Neural progenitor cell (in vitro differentiated cells): ENCODE measurements around the gene LPCAT4. TPM values are rescaled to one million over a fixed set of nuclear protein-coding genes. Genes with fewer than 3 reads are reported as not detected.
"Not testable (repeated sequence)": the region's sequence is repeated elsewhere in the genome, so short reads cannot be mapped to it uniquely, and the experiment has no call there.

Source experiments
- DNase-seq: peaks from one replicate; pipeline ENCODE4 v3.0.0-alpha.2; 2016; ENCODE audit warnings: low spot score
- H2AFZ ChIP-seq: fragments of 200-600 bp; sonication (generic); replicated peaks from 2 replicates; pipeline ENCODE4 v1.6.1; 2016; ENCODE audit warnings: antibody characterized with exemption
- H3F3A ChIP-seq: fragments of 200-600 bp; sonication (generic); 2 replicates; pipeline ENCODE4 v1.6.1; 2016; ENCODE audit warnings: antibody characterized with exemption, low read depth
- H3K27ac ChIP-seq: fragments of 200-600 bp; sonication (generic); 2 replicates; pipeline ENCODE4 v1.5.1; 2016; ENCODE audit warnings: mild to moderate bottlenecking
- H3K27me3 ChIP-seq: fragments of 200-600 bp; sonication (generic); 2 replicates; pipeline ENCODE4 v1.6.1; 2016; ENCODE audit warnings: mild to moderate bottlenecking, moderate library complexity
- H3K36me3 ChIP-seq: fragments of 200-600 bp; sonication (generic); 2 replicates; pipeline ENCODE4 v1.5.1; 2016
- H3K4me1 ChIP-seq: fragments of 200-600 bp; sonication (generic); 2 replicates; pipeline ENCODE4 v1.6.1; 2016; ENCODE audit warnings: mixed run types
- H3K4me2 ChIP-seq: fragments of 200-600 bp; sonication (generic); 2 replicates; pipeline ENCODE4 v1.6.1; 2016
- H3K4me3 ChIP-seq: fragments of 200-600 bp; sonication (generic); 2 replicates; pipeline ENCODE4 v1.5.1; 2016
- H3K79me2 ChIP-seq: fragments of 200-600 bp; sonication (generic); 2 replicates; pipeline ENCODE4 v1.6.1; 2016; ENCODE audit warnings: low read depth
- H3K9ac ChIP-seq: fragments of 200-600 bp; sonication (generic); 2 replicates; pipeline ENCODE4 v1.6.1; 2016
- H3K9me3 ChIP-seq: fragments of 200-600 bp; sonication (generic); 2 replicates; pipeline ENCODE4 v1.5.1; 2016; ENCODE audit warnings: low read depth
- H4K20me1 ChIP-seq: fragments of 200-600 bp; sonication (generic); 2 replicates; pipeline ENCODE4 v1.6.1; 2016; ENCODE audit warnings: low read depth
- H3K27ac Mint-ChIP-seq: 3 replicates; pipeline ENCODE4 v1.8.0; 2021; ENCODE audit warnings: mixed read lengths
- H3K27me3 Mint-ChIP-seq: 2 replicates; pipeline ENCODE4 v1.8.0; 2022; ENCODE audit warnings: low read depth, mild to moderate bottlenecking, inconsistent platforms, moderate library complexity, mixed read lengths; ENCODE audit not compliant: insufficient read depth
- H3K36me3 Mint-ChIP-seq: 3 replicates; pipeline ENCODE4 v1.8.0; 2021; ENCODE audit warnings: mixed read lengths
- H3K4me1 Mint-ChIP-seq: 3 replicates; pipeline ENCODE4 v1.8.0; 2021; ENCODE audit warnings: mixed read lengths
- H3K4me3 Mint-ChIP-seq: 3 replicates; pipeline ENCODE4 v1.8.0; 2021; ENCODE audit warnings: mild to moderate bottlenecking, moderate library complexity, mixed read lengths
- H3K9me3 Mint-ChIP-seq: 3 replicates; pipeline ENCODE4 v1.8.0; 2020; ENCODE audit warnings: mixed read lengths
- CTCF ChIP-seq: fragments of 200-600 bp; sonication (generic); IDR thresholded peaks from 2 replicates; pipeline ENCODE4 v1.5.1; 2017; ENCODE audit warnings: antibody characterized with exemption, mild to moderate bottlenecking
- EZH2 ChIP-seq: fragments of 200-600 bp; sonication (generic); IDR thresholded peaks from 2 replicates; pipeline ENCODE4 v1.6.1; 2017; ENCODE audit warnings: antibody characterized with exemption, mild to moderate bottlenecking, moderate library complexity
- EZH2phosphoT487 ChIP-seq: fragments of 200-600 bp; sonication (generic); IDR thresholded peaks from 2 replicates; pipeline ENCODE4 v1.6.1; 2017; ENCODE audit warnings: antibody characterized with exemption
- total RNA-seq: library from RNA; depleted of rRNA; stranded (reverse); fragments of >200 nt; gene quantifications from 2 replicates; pipeline ENCODE4 v1.2.3, GENCODE V29; 2015; ENCODE audit warnings: low replicate concordance

Gene LPCAT4
- 35.1 and 47.1 TPM in 2 replicates for total RNA-seq

- Histone ChIP-seq H3K27me3 (no peaks in the 10 kb centered on the region), H3K4me2 (peak within 1 kb of the TSS; percentile 85), H2AFZ (peak within 1 kb of the TSS; percentile 95), H3K4me1 (peaks cover 15% of the 10 kb centered on the region), H3K27ac (peak within 1 kb of the TSS; percentile 91), H4K20me1 (peaks cover 14% of the 10 kb centered on the region), H3K4me3 (peak within 1 kb of the TSS; percentile 78), H3K9me3 (no peaks in the 10 kb centered on the region), H3K79me2 (peaks cover 24% of the 10 kb centered on the region), H3K9ac (peak within 1 kb of the TSS; percentile 47), H3K36me3 (no peaks in the 10 kb centered on the region), H3F3A (peaks cover 19% of the 10 kb centered on the region)
- H3K4me1 Mint-ChIP-seq, result peaks cover 16% of the 10 kb centered on the region
- peak within 1 kb of the TSS; percentile 97 for H3K4me3 Mint-ChIP-seq
- H3K27me3 Mint-ChIP-seq, result peaks cover 5% of the 10 kb centered on the region
- TF ChIP-seq EZH2 (peak; percentile 27), CTCF (peak; percentile 79), EZH2phosphoT487 (peak; percentile 28)
- H3K27ac Mint-ChIP-seq, result peak within 1 kb of the TSS; percentile 97
- H3K36me3 Mint-ChIP-seq, result peaks cover 3% of the 10 kb centered on the region
- H3K9me3 Mint-ChIP-seq, result no peaks in the 10 kb centered on the region
- DNase-seq, result peak; percentile 95
Measured at GRCh38 chr15:34367101-34368081, at the start of gene LPCAT4. TSS of gene LPCAT4 (minus strand) at chr15:34367196. CDS start at chr15:34367100, 96 bp downstream.

GRCh38 chr15:34409511-34409910 lies 42.5 kb upstream of the LPCAT4 start:
- not testable (repeated sequence) for H3K4me3 Mint-ChIP-seq, H3K27me3 ChIP-seq, H3F3A ChIP-seq, H3K4me3 ChIP-seq, H3K4me1 Mint-ChIP-seq, H3K27me3 Mint-ChIP-seq, H3K27ac ChIP-seq, H2AFZ ChIP-seq, H3K9ac ChIP-seq, H3K9me3 ChIP-seq, H3K36me3 ChIP-seq, H3K27ac Mint-ChIP-seq, H3K4me2 ChIP-seq, H3K9me3 Mint-ChIP-seq, H3K36me3 Mint-ChIP-seq, H3K79me2 ChIP-seq, H3K4me1 ChIP-seq, H4K20me1 ChIP-seq, DNase-seq

- H3K79me2 ChIP-seq, H3K4me1 Mint-ChIP-seq, DNase-seq, H3K4me1 ChIP-seq, H3K27ac Mint-ChIP-seq, H3K36me3 ChIP-seq, H3K4me3 Mint-ChIP-seq, H4K20me1 ChIP-seq, H3K9me3 ChIP-seq, H3F3A ChIP-seq, H3K9me3 Mint-ChIP-seq, H3K27ac ChIP-seq, H2AFZ ChIP-seq, H3K4me3 ChIP-seq, H3K9ac ChIP-seq, H3K27me3 Mint-ChIP-seq, H3K4me2 ChIP-seq, H3K36me3 Mint-ChIP-seq, H3K27me3 ChIP-seq: not testable (repeated sequence)
Measured at GRCh38 chr15:34408973-34409372, 42.0 kb upstream of the LPCAT4 start.

GRCh38 chr15:34403899-34404298 lies 36.9 kb upstream of the LPCAT4 start:
- H3K27ac ChIP-seq, H3K27me3 ChIP-seq, H3K4me1 ChIP-seq, H3K36me3 ChIP-seq, H3K4me3 Mint-ChIP-seq, H3K4me3 ChIP-seq, H3K9ac ChIP-seq, H4K20me1 ChIP-seq, H3K4me1 Mint-ChIP-seq, H3K27ac Mint-ChIP-seq, H2AFZ ChIP-seq, H3F3A ChIP-seq, H3K4me2 ChIP-seq, H3K9me3 ChIP-seq, H3K79me2 ChIP-seq, DNase-seq, H3K27me3 Mint-ChIP-seq, H3K36me3 Mint-ChIP-seq, H3K9me3 Mint-ChIP-seq: not testable (repeated sequence)

GRCh38 chr15:34403160-34403598 lies 36.2 kb upstream of the LPCAT4 start:
- not testable (repeated sequence) for H3K4me1 Mint-ChIP-seq, DNase-seq, H3K27me3 Mint-ChIP-seq, H3F3A ChIP-seq, H2AFZ ChIP-seq, H3K36me3 Mint-ChIP-seq, H3K27ac ChIP-seq, H3K36me3 ChIP-seq, H3K9me3 ChIP-seq, H3K27me3 ChIP-seq, H3K4me1 ChIP-seq, H3K4me2 ChIP-seq, H3K9ac ChIP-seq, H4K20me1 ChIP-seq, H3K79me2 ChIP-seq, H3K4me3 Mint-ChIP-seq, H3K27ac Mint-ChIP-seq, H3K9me3 Mint-ChIP-seq, H3K4me3 ChIP-seq

GRCh38 chr15:34397637-34398259 lies 30.8 kb upstream of the LPCAT4 start:
- H3K9ac ChIP-seq, H3K9me3 ChIP-seq, H3K4me3 Mint-ChIP-seq, H4K20me1 ChIP-seq, H3K27me3 Mint-ChIP-seq, H3K4me2 ChIP-seq, H2AFZ ChIP-seq, H3K4me3 ChIP-seq, H3F3A ChIP-seq, H3K27me3 ChIP-seq, H3K9me3 Mint-ChIP-seq, H3K4me1 ChIP-seq, H3K4me1 Mint-ChIP-seq, H3K27ac ChIP-seq, H3K36me3 ChIP-seq, H3K79me2 ChIP-seq, H3K27ac Mint-ChIP-seq, H3K36me3 Mint-ChIP-seq, DNase-seq: not testable (repeated sequence)

GRCh38 chr15:34392981-34393380 lies 26.0 kb upstream of the LPCAT4 start:
- not testable (repeated sequence) for H3K9me3 Mint-ChIP-seq, H3K4me3 ChIP-seq, H3K4me1 Mint-ChIP-seq, H2AFZ ChIP-seq, H3F3A ChIP-seq, H3K36me3 ChIP-seq, H3K9ac ChIP-seq, H3K9me3 ChIP-seq, H3K27me3 Mint-ChIP-seq, H3K4me2 ChIP-seq, H3K4me1 ChIP-seq, H3K27me3 ChIP-seq, H3K36me3 Mint-ChIP-seq, DNase-seq, H3K27ac Mint-ChIP-seq, H3K79me2 ChIP-seq, H4K20me1 ChIP-seq, H3K4me3 Mint-ChIP-seq, H3K27ac ChIP-seq
